Stimulated activated CD4-positive, alpha-beta T cell treated with anti-CD3 and anti-CD28 coated beads, Interleukin-4, amount 100 ng/mL, for 48 hours (primary cell): ENCODE data around the gene BMP6.
"Not testable (repeated sequence)": the region's sequence is repeated elsewhere in the genome, so short reads cannot be mapped to it uniquely, and the experiment has no call there.

Source experiments
- DNase-seq, 2 donors: peaks; one replicate each; pipeline ENCODE4 v3.0.0-alpha.2; 2020; ENCODE audit warnings: low read depth in 2 of 2

Gene BMP6

DNA sequence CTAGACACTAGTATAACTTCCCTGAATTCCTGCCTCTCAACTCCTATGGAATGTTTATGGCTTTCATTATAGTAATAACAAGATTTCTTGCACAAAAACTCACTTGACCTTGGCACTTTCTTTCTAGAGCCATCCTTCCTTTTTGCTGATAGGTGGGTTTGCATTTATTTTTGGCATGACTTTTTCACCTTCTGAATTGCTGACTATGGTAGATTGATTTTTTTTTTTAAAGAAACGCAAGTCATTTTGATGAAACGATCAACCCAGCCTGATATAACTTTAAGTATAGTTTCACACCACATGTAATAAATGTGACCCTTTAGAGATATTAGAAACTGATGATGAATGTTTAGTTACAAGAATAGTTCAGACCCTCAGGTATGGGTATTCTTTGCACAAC lies 61.8 kb downstream of the BMP6 start:
- no peak for DNase-seq

DNA sequence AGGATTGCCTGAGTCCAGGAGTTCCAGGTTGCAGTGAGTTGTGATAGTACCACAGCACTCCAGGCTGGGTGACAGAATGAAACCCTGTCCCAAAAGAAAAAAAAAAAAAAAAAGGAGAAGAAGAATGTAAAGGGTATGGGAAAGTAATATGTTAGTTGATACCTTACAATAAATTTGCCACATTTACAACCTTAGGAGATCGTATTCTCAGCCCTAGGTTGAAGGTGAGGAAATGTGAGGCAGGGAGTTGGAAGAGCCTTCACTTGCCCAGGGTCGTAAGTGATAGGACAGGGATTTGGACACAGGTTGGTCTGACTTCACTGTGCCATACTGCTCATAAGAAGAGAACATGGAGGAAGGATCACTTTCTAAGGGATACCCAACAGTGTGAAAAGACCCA lies 68.6 kb downstream of the BMP6 start:
- no peak for DNase-seq

DNA sequence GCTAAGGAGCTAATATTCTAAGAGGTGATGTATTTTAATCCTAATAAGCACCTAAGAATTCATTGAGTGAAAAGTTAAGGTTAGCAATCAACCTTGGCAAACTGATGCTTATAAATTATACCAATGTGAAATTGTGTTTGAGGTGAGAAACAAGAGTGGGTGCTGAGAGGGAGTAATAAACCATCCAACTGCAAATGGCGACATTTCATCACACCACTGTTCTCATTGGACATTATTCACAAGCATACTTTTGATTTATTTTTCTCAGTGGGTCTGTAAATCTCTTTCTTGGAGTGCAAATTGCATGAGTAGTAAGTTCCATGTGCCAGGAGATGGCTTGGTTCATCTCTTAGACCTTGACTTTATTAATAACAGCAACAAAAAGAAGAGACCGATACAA lies 71.5 kb downstream of the BMP6 start:
- DNase-seq, result no peak

DNA sequence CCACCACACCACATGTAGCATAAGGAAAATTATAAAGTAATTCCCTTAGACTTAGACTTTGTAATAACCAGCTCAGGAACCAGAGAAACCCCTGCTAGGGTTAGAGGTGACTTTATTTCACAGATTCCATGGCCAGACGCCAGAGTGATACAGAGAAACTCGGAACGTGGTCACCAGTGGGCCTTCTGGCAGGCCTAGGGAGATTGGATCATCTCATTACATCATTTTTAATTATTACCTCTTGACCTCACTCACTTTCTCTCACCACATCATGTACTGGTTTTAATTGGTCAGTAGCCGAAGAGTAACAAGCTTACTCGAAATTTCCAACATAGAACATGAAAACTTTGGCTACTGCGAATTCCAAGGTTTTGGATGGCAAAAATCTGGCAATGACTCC lies 72.9 kb downstream of the BMP6 start:
- DNase-seq, result no peak

- no peak for DNase-seq
Measured at GRCh38 chr6:7802662-7803061, 76.8 kb downstream of the BMP6 start.

DNA sequence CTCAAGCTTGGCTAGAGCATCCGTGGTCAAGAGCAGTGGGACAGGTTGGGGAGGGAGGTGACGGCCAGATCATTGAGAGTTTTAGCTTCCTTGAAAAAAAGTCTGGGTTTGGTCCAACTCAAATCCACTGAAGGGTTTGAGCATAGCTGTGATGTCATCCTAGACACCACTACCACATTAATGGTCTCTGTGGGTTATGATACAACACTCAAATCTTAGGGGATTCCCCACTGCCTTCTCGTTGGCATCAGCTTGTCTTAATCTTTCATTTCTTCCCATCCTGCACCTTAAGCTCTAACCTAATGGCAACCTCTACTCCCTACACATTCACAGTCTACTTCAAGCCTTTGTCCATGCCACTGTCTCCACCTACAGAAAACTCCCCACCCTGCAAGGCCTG lies 77.3 kb downstream of the BMP6 start:
- DNase-seq, result no peak

DNA sequence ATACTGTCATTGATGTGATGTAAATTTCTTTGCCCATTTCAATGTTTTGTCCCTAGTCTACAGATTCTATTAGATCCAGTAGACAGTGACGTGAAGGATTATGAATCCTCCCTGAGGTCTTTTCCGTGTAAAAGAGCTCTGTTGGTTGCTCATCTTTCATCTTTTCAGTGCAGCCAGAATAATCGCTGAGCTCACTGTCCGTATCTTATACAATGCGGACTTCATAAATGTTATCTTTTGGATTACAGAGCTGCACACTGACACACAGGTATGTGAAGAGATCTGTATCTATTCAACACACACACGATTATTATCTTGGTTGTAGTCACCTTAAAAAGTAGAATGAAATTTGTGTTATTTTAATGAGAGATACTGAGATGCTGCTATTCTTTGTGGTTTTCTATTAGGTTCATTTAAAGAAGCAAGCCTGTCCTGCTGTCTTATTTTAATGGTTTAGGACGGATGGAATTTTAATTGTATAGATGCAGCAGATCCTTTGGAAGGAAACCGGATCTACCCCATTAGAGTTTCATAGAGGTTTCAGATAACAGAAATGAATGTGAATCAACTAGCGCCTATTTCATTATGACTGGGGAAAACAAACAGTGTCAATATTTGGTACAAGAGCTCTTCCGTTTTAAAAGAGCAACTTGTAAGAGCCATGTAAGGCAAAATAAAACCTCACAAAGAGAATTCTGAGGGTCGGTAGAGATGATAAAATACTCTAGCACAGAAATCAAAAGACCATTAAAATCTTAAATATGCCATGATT lies 79.4 kb downstream of the BMP6 start:
- no peak for DNase-seq

GRCh38 chr6:7805850-7806214 lies 79.9 kb downstream of the BMP6 start:
- DNase-seq, result no peak

- DNase-seq, result no peak
Measured at GRCh38 chr6:7806711-7807110, 80.8 kb downstream of the BMP6 start.

- DNase-seq, result no peak
Measured at GRCh38 chr6:7809346-7809745, 83.4 kb downstream of the BMP6 start.

- DNase-seq, result no peak
Measured at GRCh38 chr6:7811441-7811840, 85.5 kb downstream of the BMP6 start.

GRCh38 chr6:7812623-7813022 lies 86.7 kb downstream of the BMP6 start:
- DNase-seq, result no peak

DNA sequence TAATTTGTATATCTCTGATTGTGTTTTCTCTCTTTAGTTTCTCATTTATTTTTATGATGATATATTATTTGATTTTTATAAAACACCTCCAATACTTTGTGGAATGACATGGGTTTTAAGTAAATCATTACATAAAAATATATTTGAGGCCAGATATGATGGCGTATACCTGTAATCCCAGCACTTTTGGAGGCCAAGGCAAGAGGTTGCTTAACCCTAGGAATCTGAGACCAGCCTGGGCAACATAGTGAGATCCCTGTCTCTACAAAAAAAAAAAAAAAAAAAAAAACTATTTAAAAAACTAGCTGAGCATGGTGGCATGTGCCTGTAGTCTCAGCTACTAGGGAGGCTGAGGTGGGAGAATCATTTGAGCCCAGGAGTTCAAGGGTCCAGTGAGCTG lies 87.3 kb downstream of the BMP6 start:
- DNase-seq, result no peak

GRCh38 chr6:7813704-7814103 lies 87.8 kb downstream of the BMP6 start:
- DNase-seq, result no peak

GRCh38 chr6:7815716-7816115 lies 89.8 kb downstream of the BMP6 start:
- no peak for DNase-seq

GRCh38 chr6:7817184-7817583 lies 91.3 kb downstream of the BMP6 start:
- DNase-seq, result not testable (repeated sequence)

DNA sequence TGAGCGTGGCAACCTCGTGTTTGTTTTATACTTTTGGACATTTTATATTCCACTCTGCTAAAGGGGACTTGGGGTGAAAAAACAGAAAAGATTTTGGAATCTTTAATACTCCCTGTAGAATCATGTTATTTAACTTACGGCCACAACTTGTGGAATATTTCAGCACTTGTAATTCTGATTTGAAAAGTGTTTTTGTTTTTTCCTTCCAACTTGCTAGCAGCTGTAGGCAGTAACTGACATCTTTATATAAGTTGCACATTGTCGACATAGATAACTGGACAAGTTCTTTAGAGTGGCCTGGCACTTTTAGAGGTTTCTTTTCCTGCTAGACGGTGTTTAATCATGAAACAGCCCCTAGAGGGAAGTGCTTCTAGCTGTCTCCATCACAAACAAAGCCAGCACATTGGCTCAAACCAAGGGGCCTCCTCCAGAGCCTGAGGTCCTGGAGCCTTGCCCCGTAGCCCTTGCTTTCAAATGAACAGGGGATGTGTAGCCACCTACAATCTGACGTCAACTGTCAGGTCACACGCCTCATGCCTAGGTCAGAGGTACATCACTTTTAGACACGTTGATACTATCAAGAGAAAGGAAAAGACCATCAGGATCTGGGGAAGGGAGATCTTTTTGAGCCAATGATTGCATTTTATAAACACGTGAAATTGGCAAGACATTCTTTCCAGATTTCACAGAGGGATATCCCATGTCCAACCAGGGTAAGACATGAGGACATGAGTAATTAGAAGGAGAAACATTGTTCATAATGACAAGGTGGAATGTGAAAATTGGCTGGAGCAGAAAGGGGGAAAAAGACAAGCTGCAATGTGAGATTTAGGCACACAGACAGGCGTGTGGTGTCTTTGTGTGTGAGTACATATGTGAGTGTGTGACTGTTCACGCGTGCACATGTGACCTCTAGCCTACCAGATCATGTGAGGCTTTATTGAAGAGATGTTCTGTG lies 92.6 kb downstream of the BMP6 start:
- no peak for DNase-seq

DNA sequence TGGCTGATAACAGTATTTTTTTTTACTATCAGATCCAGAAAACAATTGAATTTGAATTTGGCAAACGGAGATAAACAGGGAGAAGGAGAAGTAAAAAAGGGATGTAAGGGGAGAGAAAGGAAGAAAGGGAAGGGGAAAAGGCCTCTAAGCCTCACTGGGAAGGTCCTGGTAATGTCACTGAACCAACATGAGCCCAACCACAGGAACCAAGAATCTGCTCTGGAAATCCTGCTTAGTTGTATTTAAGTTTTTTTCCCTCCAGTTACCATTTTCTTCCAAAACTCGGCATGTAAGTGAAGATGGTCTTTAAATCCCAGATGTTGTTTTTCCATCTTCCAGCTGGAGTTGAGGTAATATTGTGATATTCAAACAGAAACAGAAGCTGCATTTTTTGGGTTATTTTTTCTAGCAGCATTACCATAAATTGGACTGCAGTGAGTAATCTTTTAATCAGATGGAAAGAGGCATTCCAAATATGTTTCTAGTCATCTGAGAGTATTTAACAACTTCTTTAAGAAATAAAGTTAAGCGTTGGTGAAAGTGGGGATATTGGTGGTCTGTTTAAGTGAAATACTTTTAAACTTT lies 93.6 kb downstream of the BMP6 start:
- DNase-seq, result no peak

- DNase-seq, result no peak
Measured at GRCh38 chr6:7820288-7820835, 94.5 kb downstream of the BMP6 start.

- no peak for DNase-seq
Measured at GRCh38 chr6:7821426-7821825, 95.5 kb downstream of the BMP6 start.

- DNase-seq, result no peak
Measured at GRCh38 chr6:7823552-7823951, 97.7 kb downstream of the BMP6 start.

- DNase-seq, result no peak
Measured at GRCh38 chr6:7825986-7826385, 100.1 kb downstream of the BMP6 start.
